Measurements from ENCODE around the gene EPHB1. TPM values are rescaled to one million over a fixed set of nuclear protein-coding genes. Genes with fewer than 3 reads are reported as not detected.

EPHB1 gene
- total RNA-seq, 1 experiment from 2014 or later: 0.11 TPM

DNA sequence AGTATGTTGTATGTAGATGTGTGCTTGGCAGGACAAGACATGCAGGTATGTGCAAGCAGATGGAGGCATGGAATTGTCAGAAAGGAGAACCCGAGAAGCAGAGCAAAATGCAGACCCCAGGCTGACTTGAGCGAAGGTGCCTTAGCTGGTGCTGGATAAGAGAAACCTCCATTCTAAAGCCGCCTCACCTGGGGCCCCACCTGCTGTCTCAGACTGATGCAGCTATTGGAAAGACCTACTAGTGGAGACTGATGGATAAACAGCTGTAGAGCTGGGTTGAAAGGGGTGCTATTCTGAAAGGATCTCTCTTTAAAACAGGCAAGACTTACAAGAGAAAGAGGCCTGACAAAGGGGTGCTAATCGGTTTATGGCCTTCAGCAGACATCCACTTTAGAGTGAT is 86.2 kb downstream of the EPHB1 start:
- Histone ChIP-seq H3K27me3 (replicated peaks; ENCODE audit: insufficient read depth, low read depth, low read length, poor library complexity) (peaks cover 25% of the 10 kb centered on the region), H3K27ac (ENCODE audit: low read depth, low read length, poor library complexity, severe bottlenecking) (no peak overlapping the region), H3K4me3 (ENCODE audit: low read depth, low read length, poor library complexity, severe bottlenecking) (no peak overlapping the region), H3K36me3 (ENCODE audit: insufficient read depth, low read length, poor library complexity, severe bottlenecking) (no peaks in the 10 kb centered on the region), H3K9me3 (ENCODE audit: low read depth, low read length, poor library complexity, severe bottlenecking) (no peaks in the 10 kb centered on the region), H3K4me1 (ENCODE audit: insufficient read depth, low read length, poor library complexity, severe bottlenecking) (no peaks in the 10 kb centered on the region)
- intact Hi-C loops (cut with micrococcal nuclease; ENCODE audit: unreplicated experiment): no loop called here
- CTCF ChIA-PET: no interaction called here
- BruUV-seq (replicated peaks): no TSS peak
- POLR2A ChIA-PET (ENCODE audit: low non-redundant PET): no interaction called here
- TF ChIP-seq EZH2 (IDR thresholded peaks at IDR 0.05; ENCODE audit: borderline replicate concordance, low read depth, low read length, poor library complexity, severe bottlenecking): no peak
- TF ChIP-seq, protein P1, sequence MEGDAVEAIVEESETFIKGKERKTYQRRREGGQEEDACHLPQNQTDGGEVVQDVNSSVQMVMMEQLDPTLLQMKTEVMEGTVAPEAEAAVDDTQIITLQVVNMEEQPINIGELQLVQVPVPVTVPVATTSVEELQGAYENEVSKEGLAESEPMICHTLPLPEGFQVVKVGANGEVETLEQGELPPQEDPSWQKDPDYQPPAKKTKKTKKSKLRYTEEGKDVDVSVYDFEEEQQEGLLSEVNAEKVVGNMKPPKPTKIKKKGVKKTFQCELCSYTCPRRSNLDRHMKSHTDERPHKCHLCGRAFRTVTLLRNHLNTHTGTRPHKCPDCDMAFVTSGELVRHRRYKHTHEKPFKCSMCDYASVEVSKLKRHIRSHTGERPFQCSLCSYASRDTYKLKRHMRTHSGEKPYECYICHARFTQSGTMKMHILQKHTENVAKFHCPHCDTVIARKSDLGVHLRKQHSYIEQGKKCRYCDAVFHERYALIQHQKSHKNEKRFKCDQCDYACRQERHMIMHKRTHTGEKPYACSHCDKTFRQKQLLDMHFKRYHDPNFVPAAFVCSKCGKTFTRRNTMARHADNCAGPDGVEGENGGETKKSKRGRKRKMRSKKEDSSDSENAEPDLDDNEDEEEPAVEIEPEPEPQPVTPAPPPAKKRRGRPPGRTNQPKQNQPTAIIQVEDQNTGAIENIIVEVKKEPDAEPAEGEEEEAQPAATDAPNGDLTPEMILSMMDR (conservative IDR thresholded peaks at IDR 0.05; ENCODE audit: low read depth, low read length): no peak
- DNase-seq (ENCODE audit: low spot score): no peak

DNA sequence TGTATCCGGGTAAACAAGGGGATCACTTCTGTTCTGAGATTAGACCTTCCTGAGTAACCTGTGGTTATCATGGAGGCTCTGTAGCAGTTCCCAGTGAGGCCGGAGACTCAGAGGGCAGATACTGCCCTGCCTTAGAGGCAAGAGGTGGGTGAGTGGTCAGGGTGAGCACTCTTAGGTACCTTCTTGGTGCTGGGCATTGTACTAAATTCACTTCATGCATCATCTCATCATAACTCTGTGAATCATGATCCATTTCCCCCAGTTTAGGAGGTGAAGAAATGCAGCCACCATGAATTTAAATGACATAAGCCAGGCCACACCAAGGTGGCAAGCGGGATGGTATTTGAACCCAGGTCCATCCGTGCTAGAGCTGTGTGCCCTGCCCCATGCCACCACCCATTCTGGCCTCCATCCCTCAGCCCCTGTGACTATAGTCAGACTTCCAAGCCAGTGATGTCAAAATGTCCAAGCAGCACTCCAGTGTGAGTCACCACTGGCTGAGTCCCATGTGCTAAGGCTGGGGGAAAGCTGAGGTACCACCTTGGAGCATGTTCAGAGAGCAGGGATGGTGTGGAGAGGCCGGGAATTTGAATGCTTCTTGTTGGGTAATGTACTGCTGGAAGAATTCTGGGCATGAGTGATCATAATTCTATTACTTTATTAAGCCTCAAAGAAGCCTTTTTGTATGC is 88.8 kb downstream of the EPHB1 start:
- no TSS peak for BruUV-seq (replicated peaks)
- no peak for TF ChIP-seq EZH2 (IDR thresholded peaks at IDR 0.05; ENCODE audit: borderline replicate concordance, low read depth, low read length, poor library complexity, severe bottlenecking)
- TF ChIP-seq, protein P1 (conservative IDR thresholded peaks at IDR 0.05; ENCODE audit: low read depth, low read length): no peak
- no peak for DNase-seq (ENCODE audit: low spot score)
- ChIA-PET POLR2A (ENCODE audit: low non-redundant PET) (no interaction called here), CTCF (no interaction called here)
- no peaks in the 10 kb centered on the region for H3K36me3 ChIP-seq (ENCODE audit: insufficient read depth, low read length, poor library complexity, severe bottlenecking)
- no peak overlapping the region for H3K27ac ChIP-seq (ENCODE audit: low read depth, low read length, poor library complexity, severe bottlenecking)
- peaks cover 15% of the 10 kb centered on the region for H3K27me3 ChIP-seq (replicated peaks; ENCODE audit: insufficient read depth, low read depth, low read length, poor library complexity)
- intact Hi-C loops (cut with micrococcal nuclease; ENCODE audit: unreplicated experiment): no loop called here
- H3K9me3 ChIP-seq (ENCODE audit: low read depth, low read length, poor library complexity, severe bottlenecking): no peaks in the 10 kb centered on the region
- H3K4me3 ChIP-seq (ENCODE audit: low read depth, low read length, poor library complexity, severe bottlenecking): no peak overlapping the region
- no peaks in the 10 kb centered on the region for H3K4me1 ChIP-seq (ENCODE audit: insufficient read depth, low read length, poor library complexity, severe bottlenecking)

DNA sequence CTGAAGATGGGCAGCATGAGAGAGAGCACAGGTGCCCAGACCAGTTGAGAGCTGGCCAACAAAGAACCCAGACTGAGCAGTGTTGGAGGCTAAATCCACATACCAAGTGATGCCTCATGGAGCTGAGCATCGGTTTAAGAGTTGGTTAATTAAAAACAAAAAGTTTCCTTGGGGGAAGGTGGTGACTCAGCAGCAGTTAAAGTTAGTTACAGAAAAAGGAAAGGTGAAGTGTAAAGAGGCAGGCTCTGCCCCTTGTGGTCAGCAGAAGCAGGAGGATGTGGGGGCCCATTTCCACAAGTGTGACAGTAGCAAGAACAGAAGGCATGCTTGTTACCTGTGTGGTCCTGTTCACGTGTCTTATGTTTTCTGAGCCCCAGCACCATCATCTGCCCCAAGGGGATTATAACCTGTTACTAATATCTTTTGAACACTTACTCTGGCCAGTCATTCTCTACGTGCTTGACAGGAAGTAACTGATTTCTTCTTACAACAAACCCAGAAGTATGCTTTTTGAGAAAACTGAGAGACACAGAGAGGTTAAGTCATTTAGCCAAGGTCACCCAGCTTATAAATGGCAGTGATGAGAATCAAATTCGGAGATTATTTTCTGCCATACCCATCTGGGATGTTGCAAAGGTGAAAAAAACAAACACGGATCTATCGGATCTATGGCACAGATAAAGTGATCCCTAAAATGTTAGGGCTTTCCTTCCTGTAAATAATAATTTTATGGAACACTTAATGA is 91.0 kb downstream of the EPHB1 start:
- TF ChIP-seq, protein P1 (conservative IDR thresholded peaks at IDR 0.05; ENCODE audit: low read depth, low read length): no peak
- TF ChIP-seq EZH2 (IDR thresholded peaks at IDR 0.05; ENCODE audit: borderline replicate concordance, low read depth, low read length, poor library complexity, severe bottlenecking): no peak
- no peak overlapping the region for H3K4me3 ChIP-seq (ENCODE audit: low read depth, low read length, poor library complexity, severe bottlenecking)
- peaks cover 19% of the 10 kb centered on the region for H3K27me3 ChIP-seq (replicated peaks; ENCODE audit: insufficient read depth, low read depth, low read length, poor library complexity)
- no peaks in the 10 kb centered on the region for H3K9me3 ChIP-seq (ENCODE audit: low read depth, low read length, poor library complexity, severe bottlenecking)
- H3K4me1 ChIP-seq (ENCODE audit: insufficient read depth, low read length, poor library complexity, severe bottlenecking): no peaks in the 10 kb centered on the region
- DNase-seq (ENCODE audit: low spot score): no peak
- ChIA-PET POLR2A (ENCODE audit: low non-redundant PET) (no interaction called here), CTCF (no interaction called here)
- no peak overlapping the region for H3K27ac ChIP-seq (ENCODE audit: low read depth, low read length, poor library complexity, severe bottlenecking)
- no TSS peak for BruUV-seq (replicated peaks)
- H3K36me3 ChIP-seq (ENCODE audit: insufficient read depth, low read length, poor library complexity, severe bottlenecking): no peaks in the 10 kb centered on the region
- intact Hi-C loops (cut with micrococcal nuclease; ENCODE audit: unreplicated experiment): no loop called here

All from A673 (cell line).